Esophagus muscularis mucosa (tissue), 4 donors: Measurements from ENCODE around the gene KCNN4.

Experiments
- EP300 ChIP-seq: sonication (generic); formaldehyde crosslinking; IDR thresholded peaks from one replicate; pipeline ENCODE4 v1.6.1; 2017; ENCODE audit warnings: antibody characterized with exemption
- POLR2A ChIP-seq: fragments of 450-650 bp; IDR thresholded peaks from one replicate; pipeline ENCODE4 v1.6.1; 2017; ENCODE audit warnings: antibody characterized with exemption, moderate library complexity, mild to moderate bottlenecking, low read depth
- POLR2AphosphoS5 ChIP-seq, 2 donors: sonication (generic); formaldehyde crosslinking; IDR thresholded peaks; one replicate each; pipeline ENCODE4 v1.6.1; 2017; ENCODE audit warnings: antibody characterized with exemption in 2 of 2
- TF ChIP-seq, protein P1 (sequence below), 3 experiments: fragments of 200-600 bp in 2 of 3; fragments of 450-650 bp in 1 of 3; sonication (generic) in 2 of 3; IDR thresholded peaks; one replicate each; pipeline ENCODE4 v1.5.1; 2017 to 2019; ENCODE audit warnings: antibody characterized with exemption in 3 of 3, mild to moderate bottlenecking in 2 of 3, moderate library complexity in 1 of 3

DNA sequence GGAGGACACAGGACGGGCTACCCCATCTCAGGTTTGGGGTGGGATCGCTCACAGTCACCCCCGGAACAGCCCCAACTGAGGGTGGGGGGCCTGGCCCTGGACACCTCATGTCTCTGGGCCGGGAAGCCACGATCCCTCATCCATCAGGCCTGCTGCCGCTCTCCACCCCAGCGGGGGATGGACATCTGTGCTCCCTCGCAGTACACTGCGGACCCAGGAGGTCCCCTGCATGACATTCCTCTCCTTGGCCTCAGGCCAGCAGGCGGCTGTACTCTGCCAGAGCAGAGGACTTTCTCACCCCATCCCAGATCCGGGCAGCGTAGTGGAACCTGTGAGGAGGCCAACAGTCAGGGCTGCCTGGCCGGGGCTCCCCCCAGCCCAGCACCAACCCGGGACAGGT is 49.4 kb downstream of the KCNN4 start:
- TF ChIP-seq, protein P1, sequence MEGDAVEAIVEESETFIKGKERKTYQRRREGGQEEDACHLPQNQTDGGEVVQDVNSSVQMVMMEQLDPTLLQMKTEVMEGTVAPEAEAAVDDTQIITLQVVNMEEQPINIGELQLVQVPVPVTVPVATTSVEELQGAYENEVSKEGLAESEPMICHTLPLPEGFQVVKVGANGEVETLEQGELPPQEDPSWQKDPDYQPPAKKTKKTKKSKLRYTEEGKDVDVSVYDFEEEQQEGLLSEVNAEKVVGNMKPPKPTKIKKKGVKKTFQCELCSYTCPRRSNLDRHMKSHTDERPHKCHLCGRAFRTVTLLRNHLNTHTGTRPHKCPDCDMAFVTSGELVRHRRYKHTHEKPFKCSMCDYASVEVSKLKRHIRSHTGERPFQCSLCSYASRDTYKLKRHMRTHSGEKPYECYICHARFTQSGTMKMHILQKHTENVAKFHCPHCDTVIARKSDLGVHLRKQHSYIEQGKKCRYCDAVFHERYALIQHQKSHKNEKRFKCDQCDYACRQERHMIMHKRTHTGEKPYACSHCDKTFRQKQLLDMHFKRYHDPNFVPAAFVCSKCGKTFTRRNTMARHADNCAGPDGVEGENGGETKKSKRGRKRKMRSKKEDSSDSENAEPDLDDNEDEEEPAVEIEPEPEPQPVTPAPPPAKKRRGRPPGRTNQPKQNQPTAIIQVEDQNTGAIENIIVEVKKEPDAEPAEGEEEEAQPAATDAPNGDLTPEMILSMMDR (IDR thresholded peaks at IDR 0.05), result no peak
- no peak for TF ChIP-seq EP300
- no peak for TF ChIP-seq POLR2AphosphoS5 (IDR thresholded peaks at IDR 0.05)
- no peak for TF ChIP-seq POLR2A
